Breast epithelium (tissue), 3 donors: Measurements from ENCODE around the gene BZW1.

Experiments
- POLR2A ChIP-seq: fragments of 450-650 bp; IDR thresholded peaks from one replicate; pipeline ENCODE4 v1.6.1; 2016; ENCODE audit warnings: antibody characterized with exemption, mild to moderate bottlenecking, moderate library complexity
- POLR2AphosphoS5 ChIP-seq, 3 donors: sonication (generic); formaldehyde crosslinking; IDR thresholded peaks; one replicate each; pipeline ENCODE4 v1.6.1; 2017; ENCODE audit warnings: antibody characterized with exemption in 3 of 3
- TF ChIP-seq, protein P1 (sequence below), 3 donors: fragments of 450-650 bp; IDR thresholded peaks; one replicate each; pipeline ENCODE4 v1.5.1; 2016 to 2017; ENCODE audit warnings: antibody characterized with exemption in 3 of 3, mild to moderate bottlenecking in 3 of 3, moderate library complexity in 3 of 3

DNA sequence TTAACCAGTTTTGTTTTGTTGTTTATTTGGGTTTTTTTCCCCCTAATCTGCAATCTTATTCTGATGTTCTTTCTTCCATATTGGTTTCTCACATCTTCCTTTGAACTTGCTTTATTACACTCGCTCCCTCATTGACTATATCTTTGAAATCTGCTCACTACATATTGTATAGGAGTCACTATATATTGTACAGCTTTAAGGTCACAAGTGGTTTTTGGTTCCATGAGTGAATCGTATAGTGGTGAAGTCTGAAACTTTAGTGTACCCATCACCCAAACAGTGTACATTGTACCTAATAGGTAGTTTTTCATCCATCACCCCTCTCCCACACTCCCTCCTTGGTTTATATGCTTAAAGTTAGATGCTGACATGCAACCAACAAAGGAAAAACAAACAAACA is 11.3 kb upstream of the BZW1 start:
- TF ChIP-seq, protein P1, sequence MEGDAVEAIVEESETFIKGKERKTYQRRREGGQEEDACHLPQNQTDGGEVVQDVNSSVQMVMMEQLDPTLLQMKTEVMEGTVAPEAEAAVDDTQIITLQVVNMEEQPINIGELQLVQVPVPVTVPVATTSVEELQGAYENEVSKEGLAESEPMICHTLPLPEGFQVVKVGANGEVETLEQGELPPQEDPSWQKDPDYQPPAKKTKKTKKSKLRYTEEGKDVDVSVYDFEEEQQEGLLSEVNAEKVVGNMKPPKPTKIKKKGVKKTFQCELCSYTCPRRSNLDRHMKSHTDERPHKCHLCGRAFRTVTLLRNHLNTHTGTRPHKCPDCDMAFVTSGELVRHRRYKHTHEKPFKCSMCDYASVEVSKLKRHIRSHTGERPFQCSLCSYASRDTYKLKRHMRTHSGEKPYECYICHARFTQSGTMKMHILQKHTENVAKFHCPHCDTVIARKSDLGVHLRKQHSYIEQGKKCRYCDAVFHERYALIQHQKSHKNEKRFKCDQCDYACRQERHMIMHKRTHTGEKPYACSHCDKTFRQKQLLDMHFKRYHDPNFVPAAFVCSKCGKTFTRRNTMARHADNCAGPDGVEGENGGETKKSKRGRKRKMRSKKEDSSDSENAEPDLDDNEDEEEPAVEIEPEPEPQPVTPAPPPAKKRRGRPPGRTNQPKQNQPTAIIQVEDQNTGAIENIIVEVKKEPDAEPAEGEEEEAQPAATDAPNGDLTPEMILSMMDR (IDR thresholded peaks at IDR 0.05) = no peak
- no peak for TF ChIP-seq POLR2A
- TF ChIP-seq POLR2AphosphoS5 (IDR thresholded peaks at IDR 0.05) = no peak
